ENCODE data around the gene MYH7.

The MYH7 gene

GRCh38 chr14:23441076-23441475 is 5.6 kb upstream of the MYH7 start:
- peak overlapping the region; percentile 19; the same call in 1 of the 2 replicates for H3K27ac ChIP-seq
- TF ChIP-seq CTCF (conservative IDR thresholded peaks at IDR 0.05), result no peak

GRCh38 chr14:23439107-23439835 is 3.8 kb upstream of the MYH7 start:
- no peak overlapping the region for H3K27ac ChIP-seq
- TF ChIP-seq CTCF (conservative IDR thresholded peaks at IDR 0.05), result no peak

- no peak overlapping the region for H3K27ac ChIP-seq
- no peak for TF ChIP-seq CTCF (conservative IDR thresholded peaks at IDR 0.05)
Observed at GRCh38 chr14:23438101-23438971, 2.9 kb upstream of the MYH7 start.

- no peak for TF ChIP-seq CTCF (conservative IDR thresholded peaks at IDR 0.05)
- no peak overlapping the region for H3K27ac ChIP-seq
Observed at GRCh38 chr14:23437133-23438100, 2.0 kb upstream of the MYH7 start.

- TF ChIP-seq CTCF (conservative IDR thresholded peaks at IDR 0.05), result no peak
- no peak overlapping the region for H3K27ac ChIP-seq
Observed at GRCh38 chr14:23436327-23437132, 1.1 kb upstream of the MYH7 start.

- H3K27ac ChIP-seq, result no peak overlapping the region
- no peak for TF ChIP-seq CTCF (conservative IDR thresholded peaks at IDR 0.05)
Observed at GRCh38 chr14:23434488-23435222, 805 bp downstream of the MYH7 start.
